K562 (cell line): ENCODE data around the gene S100A9.

Source experiments
- ELF1 ChIP-seq: fragments of 200-800 bp; sonication (Bioruptor generic); IDR thresholded peaks from 2 replicates; pipeline ENCODE4 v1.6.1; 2016; ENCODE audit warnings: missing genetic modification characterization, missing compliant biosample characterization
- ELK1 ChIP-seq: sonication (generic); formaldehyde crosslinking; IDR thresholded peaks from 2 replicates; pipeline ENCODE4 v1.8.1; 2022; ENCODE audit warnings: missing genetic modification reagents
- RHOXF2B ChIP-seq: fragments of 250-450 bp; sonication (Bioruptor Pico); conservative IDR thresholded peaks from 2 replicates; pipeline ENCODE4 v1.5.1; 2021

- TF ChIP-seq ELF1 (tag), result no peak
- TF ChIP-seq ELK1 (CRISPR knock-in tag), result no peak
- TF ChIP-seq RHOXF2B (CRISPR knock-in tag), result no peak
Observed at GRCh38 chr1:153370146-153370545, 12.5 kb downstream of the S100A9 start.
